ENCODE measurements around the gene PSME3.
"Not testable (repeated sequence)": the region's sequence is repeated elsewhere in the genome, so short reads cannot be mapped to it uniquely, and the experiment has no call there.

Gene PSME3

GRCh38 chr17:42849451-42850181 lies 16.4 kb downstream of the PSME3 start:
- H3K4me3 ChIP-seq (ENCODE audit: control insufficient read depth, low read depth, low read length) = no peak overlapping the region
- no peak for DNase-seq (ENCODE audit: low read depth)
- TF ChIP-seq CTCF (conservative IDR thresholded peaks at IDR 0.05; ENCODE audit: control insufficient read depth, insufficient read depth, low read depth, low read length) = no peak

- TF ChIP-seq CTCF (conservative IDR thresholded peaks at IDR 0.05; ENCODE audit: control insufficient read depth, insufficient read depth, low read depth, low read length) = no peak
- DNase-seq (ENCODE audit: low read depth) = no peak
- no peak within 1 kb of the TSS for H3K4me3 ChIP-seq (ENCODE audit: control insufficient read depth, low read depth, low read length)
Observed at GRCh38 chr17:42850954-42851353, 17.8 kb downstream of the PSME3 start, which contains the start of gene AOC3. Gene AOC3, plus strand, starts transcription at chr17:42851199. Its CDS starts 145 bp downstream, at chr17:42851344.

- DNase-seq (ENCODE audit: low read depth); H3K4me3 ChIP-seq (ENCODE audit: control insufficient read depth, low read depth, low read length): not testable (repeated sequence)
Observed at GRCh38 chr17:42851371-42852240, 18.4 kb downstream of the PSME3 start.

- no peak for DNase-seq (ENCODE audit: low read depth)
- H3K4me3 ChIP-seq (ENCODE audit: control insufficient read depth, low read depth, low read length) = no peak overlapping the region
- TF ChIP-seq CTCF (conservative IDR thresholded peaks at IDR 0.05; ENCODE audit: control insufficient read depth, insufficient read depth, low read depth, low read length) = no peak
Observed at GRCh38 chr17:42852351-42852750, 19.2 kb downstream of the PSME3 start.

GRCh38 chr17:42853004-42853403 lies 19.8 kb downstream of the PSME3 start:
- H3K4me3 ChIP-seq (ENCODE audit: control insufficient read depth, low read depth, low read length) = no peak overlapping the region
- no peak for TF ChIP-seq CTCF (conservative IDR thresholded peaks at IDR 0.05; ENCODE audit: control insufficient read depth, insufficient read depth, low read depth, low read length)
- DNase-seq (ENCODE audit: low read depth) = no peak

- DNase-seq (ENCODE audit: low read depth) = no peak
- TF ChIP-seq CTCF (conservative IDR thresholded peaks at IDR 0.05; ENCODE audit: control insufficient read depth, insufficient read depth, low read depth, low read length) = no peak
- H3K4me3 ChIP-seq (ENCODE audit: control insufficient read depth, low read depth, low read length) = no peak overlapping the region
Observed at GRCh38 chr17:42853597-42853967, 20.4 kb downstream of the PSME3 start.

All from fibroblast of mammary gland (primary cell).